Bronchus fibroblast of lung (primary cell): Measurements from ENCODE around the gene MMP10. TPM values are rescaled to one million over a fixed set of nuclear protein-coding genes. Genes with fewer than 3 reads are reported as not detected.

Source experiments
- total RNA-seq: library from RNA; depleted of rRNA; stranded (reverse); fragments of >200 nt; gene quantifications from 2 replicates; pipeline ENCODE4 v1.2.3, GENCODE V29; 2015

Gene MMP10
- total RNA-seq: not detected in 2 replicates

DNA sequence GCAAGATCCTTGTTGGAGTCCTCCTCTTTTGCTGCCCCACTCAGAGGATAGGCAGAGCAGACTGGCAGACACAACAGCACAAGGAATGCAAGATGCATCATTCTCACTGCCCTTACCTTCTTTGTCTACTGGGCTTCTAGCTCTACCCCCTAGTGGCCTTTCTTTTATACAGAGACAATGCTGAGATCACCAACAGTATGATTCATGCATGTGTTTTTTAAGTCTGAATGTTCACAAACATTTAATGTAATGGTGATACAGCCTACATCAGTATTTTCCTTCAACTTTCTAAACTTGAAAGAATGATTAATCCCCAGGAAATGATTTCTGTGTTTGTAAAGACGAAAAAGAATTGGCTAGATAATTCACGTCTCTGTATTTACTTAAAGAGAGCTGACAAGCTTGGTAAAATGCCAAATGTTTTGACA, at the start of gene MMP10:
Gene MMP10, minus strand, starts transcription at position 138 of the 428 bp plus-strand sequence. Its CDS starts 37 bp downstream, at position 101.

GRCh38 chr11:102798012-102798746, 17.8 kb upstream of the MMP10 start, which contains the start of gene MMP1:
MMP1 (minus strand) TSS chr11:102798160; CDS start chr11:102798092, 68 bp downstream.

DNA sequence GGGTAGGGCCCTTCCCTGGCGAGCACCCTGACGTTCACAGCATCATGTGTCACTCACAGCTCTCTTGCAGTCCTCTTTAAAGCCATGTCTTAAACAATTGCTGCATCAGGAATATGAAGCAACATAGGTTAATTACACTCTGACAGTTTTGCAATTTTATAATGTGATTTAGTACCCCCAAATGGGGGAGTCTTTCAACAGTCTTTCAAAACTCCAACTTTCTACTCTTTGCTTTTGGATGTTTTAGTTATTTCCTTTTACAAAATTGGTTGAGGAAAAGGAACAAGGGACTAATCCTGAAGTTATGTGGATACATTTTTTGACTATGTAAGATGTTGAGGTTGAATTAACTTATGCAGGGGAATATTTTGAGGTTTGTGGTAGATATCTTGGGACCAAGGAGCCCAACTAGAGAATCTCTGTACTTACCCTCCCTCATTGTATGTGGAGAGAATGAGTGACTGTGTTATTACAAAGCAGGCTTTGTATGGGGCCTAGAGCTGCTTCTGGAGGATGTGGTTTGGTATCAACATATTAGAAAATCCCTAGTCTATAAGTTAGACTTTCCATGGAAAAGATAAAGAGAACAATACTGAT, 55.4 kb downstream of the MMP10 start, which contains the start of gene MMP8:
Gene MMP8, minus strand, starts transcription at position 51 of the 597 bp plus-strand sequence. CDS start 99 bp downstream, outside the sequence.

Other genes with a start within 250 kb of the MMP10 start
- gene MMP7, start 249.9 kb downstream of the MMP10 start, total RNA-seq: not detected in 2 replicates
- gene MMP20, start 155.3 kb downstream of the MMP10 start, total RNA-seq: not detected in 2 replicates
- not detected in 2 replicates for gene MMP27, start 74.9 kb downstream of the MMP10 start, total RNA-seq
- gene MMP8, start 55.7 kb downstream of the MMP10 start, total RNA-seq: not detected in 2 replicates
- gene MMP1, start 17.5 kb upstream of the MMP10 start, total RNA-seq: 14.6 and 15.0 TPM in 2 replicates
- 0.15 TPM in 1 of 2 replicates, not detected in the other for gene MMP3, start 63.0 kb upstream of the MMP10 start, total RNA-seq
- gene MMP12, start 94.4 kb upstream of the MMP10 start, total RNA-seq: not detected in 2 replicates
- gene MMP13, start 175.1 kb upstream of the MMP10 start, total RNA-seq: not detected in 2 replicates